ENCODE results near the gene TMCO2.

Gene TMCO2

GRCh38 chr1:40258445-40258769 lies 10.7 kb downstream of the TMCO2 start:
- no peak for DNase-seq

GRCh38 chr1:40264354-40264781 lies 16.6 kb downstream of the TMCO2 start:
- no peak for DNase-seq

- no peak for DNase-seq
Measured at GRCh38 chr1:40265298-40265697, 17.6 kb downstream of the TMCO2 start.

- no peak for DNase-seq
Measured at GRCh38 chr1:40265919-40266318, 18.2 kb downstream of the TMCO2 start.

GRCh38 chr1:40266786-40267535 lies 19.2 kb downstream of the TMCO2 start:
- no peak for DNase-seq

- no peak for DNase-seq
Measured at GRCh38 chr1:40267767-40268187, 20.0 kb downstream of the TMCO2 start.

- DNase-seq = no peak
Measured at GRCh38 chr1:40268211-40268610, 20.5 kb downstream of the TMCO2 start.

- no peak for DNase-seq
Measured at GRCh38 chr1:40270152-40270834, 22.6 kb downstream of the TMCO2 start.

GRCh38 chr1:40272653-40273213 lies 25.0 kb downstream of the TMCO2 start:
- no peak for DNase-seq

GRCh38 chr1:40273547-40274166 lies 25.9 kb downstream of the TMCO2 start:
- no peak for DNase-seq

GRCh38 chr1:40274331-40274730 lies 26.6 kb downstream of the TMCO2 start:
- no peak for DNase-seq

GRCh38 chr1:40276122-40276521 lies 28.4 kb downstream of the TMCO2 start:
- no peak for DNase-seq

GRCh38 chr1:40281853-40282252 lies 34.1 kb downstream of the TMCO2 start:
- no peak for DNase-seq

- no peak for DNase-seq
Measured at GRCh38 chr1:40291293-40291692, 43.6 kb downstream of the TMCO2 start.

GRCh38 chr1:40299366-40300248 lies 51.9 kb downstream of the TMCO2 start:
- no peak for DNase-seq

GRCh38 chr1:40300249-40300567 lies 52.5 kb downstream of the TMCO2 start:
- DNase-seq = no peak

- DNase-seq = no peak
Measured at GRCh38 chr1:40300651-40301050, 52.9 kb downstream of the TMCO2 start.

GRCh38 chr1:40301066-40301465 lies 53.3 kb downstream of the TMCO2 start:
- no peak for DNase-seq
